Nephron (organoid): ENCODE measurements around the gene KRT82.

Experiments
- H3K27ac Mint-ChIP-seq, 3 experiments: 2 replicates each; pipeline ENCODE4 v1.8.0; 2020; ENCODE audit warnings: mixed read lengths in 3 of 3, mild to moderate bottlenecking in 2 of 3, moderate library complexity in 1 of 3
- H3K27me3 Mint-ChIP-seq: 2 replicates; pipeline ENCODE4 v1.8.0; 2021; ENCODE audit warnings: low read depth, mild to moderate bottlenecking, moderate library complexity, mixed read lengths
- H3K36me3 Mint-ChIP-seq: 2 replicates; pipeline ENCODE4 v1.8.0; 2020; ENCODE audit warnings: low read depth, mixed read lengths
- H3K4me1 Mint-ChIP-seq: 2 replicates; pipeline ENCODE4 v1.8.0; 2020; ENCODE audit warnings: mixed read lengths
- H3K4me3 Mint-ChIP-seq, 3 experiments: 2 replicates each; pipeline ENCODE4 v1.8.0; 2020; ENCODE audit warnings: mild to moderate bottlenecking in 3 of 3, mixed read lengths in 3 of 3, moderate library complexity in 2 of 3
- H3K9me3 Mint-ChIP-seq: 2 replicates; pipeline ENCODE4 v1.8.0; 2020; ENCODE audit warnings: mixed read lengths
- TF ChIP-seq, protein P1 (sequence below), 3 experiments: fragments of 200-600 bp; sonication (generic); IDR thresholded peaks; one replicate each; pipeline ENCODE4 v1.5.0; 2021; ENCODE audit warnings: antibody characterized with exemption in 3 of 3; ENCODE audit not compliant: unreplicated experiment in 3 of 3

Gene KRT82

DNA sequence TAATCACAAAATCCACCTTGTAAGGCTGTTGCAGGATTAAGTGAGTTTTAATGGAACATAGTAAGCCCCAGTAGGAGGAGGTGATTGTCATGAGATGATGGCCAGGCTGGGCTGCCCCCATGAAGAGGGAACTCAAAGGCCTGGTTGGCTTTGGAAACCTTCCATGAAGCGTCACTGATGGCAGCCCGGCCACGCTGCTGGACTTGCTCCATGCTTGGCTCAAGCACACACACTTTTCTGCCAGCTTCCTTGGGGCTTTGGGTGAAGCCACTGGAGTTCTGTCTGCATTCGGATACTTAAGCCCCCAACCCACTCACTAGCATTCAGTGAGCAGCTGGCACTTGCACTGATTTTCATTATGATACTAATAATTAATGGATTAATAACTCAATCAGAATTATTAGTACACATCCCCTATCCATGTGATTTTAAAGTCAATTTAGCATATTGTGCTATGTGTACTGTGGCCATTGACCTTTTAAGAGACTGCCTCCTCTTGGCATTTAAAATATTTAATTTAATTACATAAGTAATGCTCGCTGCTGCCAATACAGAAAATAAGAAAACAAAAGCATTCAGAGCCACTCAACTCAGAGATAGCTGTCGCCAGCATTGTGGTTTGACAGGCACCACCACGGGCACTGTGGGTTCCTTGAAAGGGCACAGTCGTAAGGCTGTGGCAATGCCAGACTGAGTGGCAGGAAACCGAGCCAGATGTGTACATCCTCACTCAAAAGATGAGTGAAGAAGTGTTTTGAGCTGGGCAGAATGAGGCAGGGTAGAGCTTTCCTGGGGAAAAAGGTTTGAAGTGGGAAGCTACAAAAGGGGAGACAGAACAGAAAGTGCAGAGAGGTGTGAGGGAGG lies 54.7 kb downstream of the KRT82 start:
- TF ChIP-seq, protein P1, sequence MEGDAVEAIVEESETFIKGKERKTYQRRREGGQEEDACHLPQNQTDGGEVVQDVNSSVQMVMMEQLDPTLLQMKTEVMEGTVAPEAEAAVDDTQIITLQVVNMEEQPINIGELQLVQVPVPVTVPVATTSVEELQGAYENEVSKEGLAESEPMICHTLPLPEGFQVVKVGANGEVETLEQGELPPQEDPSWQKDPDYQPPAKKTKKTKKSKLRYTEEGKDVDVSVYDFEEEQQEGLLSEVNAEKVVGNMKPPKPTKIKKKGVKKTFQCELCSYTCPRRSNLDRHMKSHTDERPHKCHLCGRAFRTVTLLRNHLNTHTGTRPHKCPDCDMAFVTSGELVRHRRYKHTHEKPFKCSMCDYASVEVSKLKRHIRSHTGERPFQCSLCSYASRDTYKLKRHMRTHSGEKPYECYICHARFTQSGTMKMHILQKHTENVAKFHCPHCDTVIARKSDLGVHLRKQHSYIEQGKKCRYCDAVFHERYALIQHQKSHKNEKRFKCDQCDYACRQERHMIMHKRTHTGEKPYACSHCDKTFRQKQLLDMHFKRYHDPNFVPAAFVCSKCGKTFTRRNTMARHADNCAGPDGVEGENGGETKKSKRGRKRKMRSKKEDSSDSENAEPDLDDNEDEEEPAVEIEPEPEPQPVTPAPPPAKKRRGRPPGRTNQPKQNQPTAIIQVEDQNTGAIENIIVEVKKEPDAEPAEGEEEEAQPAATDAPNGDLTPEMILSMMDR (IDR thresholded peaks at IDR 0.05; ENCODE audit: unreplicated experiment in 3 of 3): no peak
- Mint-ChIP-seq H3K4me1 (peaks cover 44% of the 10 kb centered on the region), H3K27ac (no peak overlapping the region), H3K4me3 (no peak overlapping the region), H3K9me3 (no peaks in the 10 kb centered on the region), H3K27me3 (peaks cover 14% of the 10 kb centered on the region), H3K36me3 (no peaks in the 10 kb centered on the region)

DNA sequence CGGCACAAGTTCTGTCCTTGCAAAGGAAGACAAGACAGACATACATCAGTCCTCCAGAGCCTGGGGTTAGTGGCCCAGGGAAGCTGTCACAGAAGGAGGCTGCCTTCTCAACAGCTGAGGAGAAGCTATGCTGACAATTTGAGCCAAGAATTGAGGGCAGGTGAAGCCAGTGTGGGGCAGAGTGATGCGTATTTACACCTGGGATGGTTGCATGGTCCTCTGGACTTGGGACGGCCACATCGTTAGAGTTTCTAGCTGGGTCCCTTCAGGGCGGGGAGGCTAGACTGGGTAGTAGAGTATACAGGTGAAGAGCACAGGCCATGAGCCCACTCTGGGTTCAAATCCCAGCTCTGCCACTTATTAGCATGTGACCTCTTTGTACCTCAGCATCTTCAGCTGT lies 55.3 kb downstream of the KRT82 start:
- peaks cover 14% of the 10 kb centered on the region for H3K27me3 Mint-ChIP-seq

DNA sequence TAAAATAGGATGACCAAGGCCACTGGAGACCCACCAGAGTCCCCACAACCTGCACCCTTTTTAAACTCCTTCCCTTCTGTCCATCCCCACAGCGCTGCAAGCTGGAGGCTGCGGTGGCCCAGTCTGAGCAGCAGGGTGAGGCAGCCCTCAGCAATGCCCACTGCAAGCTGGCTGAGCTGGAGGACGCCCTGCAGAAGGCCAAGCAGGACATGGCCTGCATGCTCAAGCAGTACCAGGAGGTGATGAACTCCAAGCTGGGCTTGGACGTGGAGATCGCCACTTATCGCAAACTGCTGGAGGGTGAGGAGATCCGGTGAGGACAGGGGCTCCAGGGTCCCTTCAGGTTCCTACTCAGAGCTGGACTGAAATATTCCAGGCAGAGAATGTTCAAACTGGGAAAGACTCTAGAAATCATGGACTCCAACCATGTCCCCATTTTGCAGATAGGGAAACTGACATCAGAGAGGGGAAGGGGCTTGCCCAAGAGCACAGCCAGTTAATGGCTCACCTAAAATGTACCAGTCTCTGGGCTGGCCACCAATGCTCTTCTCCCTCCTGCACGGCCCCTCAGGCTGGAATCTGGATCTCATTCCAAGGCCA lies 56.0 kb downstream of the KRT82 start:
- Mint-ChIP-seq H3K27ac (no peak overlapping the region), H3K27me3 (peaks cover 14% of the 10 kb centered on the region), H3K9me3 (no peaks in the 10 kb centered on the region), H3K4me1 (peaks cover 46% of the 10 kb centered on the region), H3K4me3 (no peak overlapping the region), H3K36me3 (no peaks in the 10 kb centered on the region)
- TF ChIP-seq, protein P1 (IDR thresholded peaks at IDR 0.05; ENCODE audit: unreplicated experiment in 3 of 3): no peak

More for the DNA sequence above, 55.3 kb downstream of the KRT82 start:
- TF ChIP-seq, protein P1 (IDR thresholded peaks at IDR 0.05; ENCODE audit: unreplicated experiment in 3 of 3): no peak
- no peak overlapping the region for H3K27ac Mint-ChIP-seq
- H3K4me3 Mint-ChIP-seq: no peak overlapping the region
- H3K4me1 Mint-ChIP-seq: peaks cover 46% of the 10 kb centered on the region
- no peaks in the 10 kb centered on the region for H3K36me3 Mint-ChIP-seq
- no peaks in the 10 kb centered on the region for H3K9me3 Mint-ChIP-seq

DNA sequence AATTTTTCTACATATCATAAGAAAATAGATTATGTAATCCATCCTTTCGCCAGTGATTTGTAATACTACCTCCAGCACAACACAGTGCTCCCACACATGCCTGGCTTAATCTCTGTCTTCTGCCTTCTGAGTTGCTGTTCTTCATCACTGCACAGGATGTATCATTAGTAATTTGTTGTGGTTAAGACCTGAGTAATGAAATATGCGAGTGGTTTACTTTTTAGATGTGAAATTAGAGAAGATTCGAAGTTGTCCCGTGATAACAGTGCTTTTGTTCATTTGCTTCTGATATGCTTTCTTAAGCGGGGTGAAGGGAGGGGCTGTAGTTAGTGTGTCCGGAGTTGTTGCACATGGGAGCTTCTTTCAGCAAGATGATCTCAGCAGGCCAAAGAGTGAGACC lies 56.9 kb downstream of the KRT82 start:
- TF ChIP-seq, protein P1 (IDR thresholded peaks at IDR 0.05; ENCODE audit: unreplicated experiment in 3 of 3): no peak
- H3K36me3 Mint-ChIP-seq: no peaks in the 10 kb centered on the region
- no peaks in the 10 kb centered on the region for H3K9me3 Mint-ChIP-seq
- H3K4me3 Mint-ChIP-seq: no peak overlapping the region
- peaks cover 6% of the 10 kb centered on the region for H3K27me3 Mint-ChIP-seq
- peaks cover 43% of the 10 kb centered on the region for H3K4me1 Mint-ChIP-seq
- peak overlapping the region in 2 of 3 experiments; percentile 0 for H3K27ac Mint-ChIP-seq

DNA sequence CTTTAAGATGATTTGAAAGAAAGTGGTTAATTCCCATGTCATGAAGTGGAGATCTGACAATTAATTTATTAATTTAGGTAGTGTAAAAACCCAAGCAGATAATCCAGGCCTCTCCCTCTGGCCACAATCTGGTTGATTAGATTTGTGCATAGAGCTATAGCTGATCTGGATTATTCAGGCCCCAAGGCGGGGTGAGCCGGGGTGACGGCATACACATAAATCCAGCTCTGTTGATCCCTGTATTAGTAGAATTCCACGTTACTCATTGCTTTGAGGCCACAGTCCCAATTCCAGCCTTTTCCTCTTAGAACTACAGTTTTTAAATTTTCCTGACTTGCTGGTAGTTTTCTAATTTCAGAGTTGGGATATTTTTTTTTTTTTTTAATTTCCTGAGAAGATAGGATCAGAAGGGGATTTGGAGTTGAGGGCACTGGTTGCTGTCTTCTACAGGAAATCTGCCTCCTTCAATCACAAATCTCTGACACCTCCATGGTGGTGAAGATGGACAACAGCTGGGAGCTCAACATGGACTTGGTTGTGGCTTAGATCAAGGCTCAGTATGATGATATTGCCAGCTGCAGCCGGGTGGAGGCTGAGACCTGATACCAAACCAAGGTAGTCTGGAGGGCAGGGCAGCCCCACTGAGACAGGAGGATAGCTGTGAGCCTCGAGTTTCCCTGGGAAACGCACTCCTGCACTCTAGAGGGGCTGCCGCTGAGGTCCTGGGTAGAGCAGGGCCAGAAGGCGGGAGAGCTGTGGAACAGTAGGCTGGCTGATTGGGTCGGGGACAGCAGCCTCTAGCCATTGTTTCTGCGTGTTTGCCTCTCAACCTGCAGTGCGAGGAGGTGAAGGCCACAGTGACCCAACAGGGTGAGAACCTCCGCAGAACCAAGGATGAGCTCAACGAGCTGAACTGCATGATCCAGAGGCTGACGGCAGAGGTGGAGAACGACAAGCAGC lies 58.3 kb downstream of the KRT82 start:
- Mint-ChIP-seq H3K9me3 (peaks cover 3% of the 10 kb centered on the region), H3K4me1 (peaks cover 36% of the 10 kb centered on the region), H3K27ac (peak overlapping the region; percentile 61 to 93 (median 81)), H3K27me3 (peaks cover 8% of the 10 kb centered on the region), H3K4me3 (peak overlapping the region in 2 of 3 experiments; percentile 21 to 40), H3K36me3 (no peaks in the 10 kb centered on the region)
- TF ChIP-seq, protein P1 (IDR thresholded peaks at IDR 0.05; ENCODE audit: unreplicated experiment in 3 of 3): no peak
